Activated CD4-positive, CD25-positive, alpha-beta regulatory T cell treated with anti-CD3 and anti-CD28 coated beads, Interleukin-2, amount 50 U/mL, for 24 hours (primary cell): ENCODE measurements around the gene HNMT.
"Not testable (repeated sequence)": the region's sequence is repeated elsewhere in the genome, so short reads cannot be mapped to it uniquely, and the experiment has no call there.

Experiments
- ATAC-seq, 2 donors: fragments of 150-1000 bp; cut with Tn5 transposase; one replicate each; pipeline ENCODE4 v1.10.0; 2021; ENCODE audit warnings: mild to moderate bottlenecking in 1 of 2, moderate library complexity in 1 of 2

HNMT gene

GRCh38 chr2:137964066-137964858, at the start of gene HNMT:
TSS of gene HNMT (plus strand) at chr2:137964473. CDS start at chr2:137964492, 19 bp downstream.
- ATAC-seq: no peak

DNA sequence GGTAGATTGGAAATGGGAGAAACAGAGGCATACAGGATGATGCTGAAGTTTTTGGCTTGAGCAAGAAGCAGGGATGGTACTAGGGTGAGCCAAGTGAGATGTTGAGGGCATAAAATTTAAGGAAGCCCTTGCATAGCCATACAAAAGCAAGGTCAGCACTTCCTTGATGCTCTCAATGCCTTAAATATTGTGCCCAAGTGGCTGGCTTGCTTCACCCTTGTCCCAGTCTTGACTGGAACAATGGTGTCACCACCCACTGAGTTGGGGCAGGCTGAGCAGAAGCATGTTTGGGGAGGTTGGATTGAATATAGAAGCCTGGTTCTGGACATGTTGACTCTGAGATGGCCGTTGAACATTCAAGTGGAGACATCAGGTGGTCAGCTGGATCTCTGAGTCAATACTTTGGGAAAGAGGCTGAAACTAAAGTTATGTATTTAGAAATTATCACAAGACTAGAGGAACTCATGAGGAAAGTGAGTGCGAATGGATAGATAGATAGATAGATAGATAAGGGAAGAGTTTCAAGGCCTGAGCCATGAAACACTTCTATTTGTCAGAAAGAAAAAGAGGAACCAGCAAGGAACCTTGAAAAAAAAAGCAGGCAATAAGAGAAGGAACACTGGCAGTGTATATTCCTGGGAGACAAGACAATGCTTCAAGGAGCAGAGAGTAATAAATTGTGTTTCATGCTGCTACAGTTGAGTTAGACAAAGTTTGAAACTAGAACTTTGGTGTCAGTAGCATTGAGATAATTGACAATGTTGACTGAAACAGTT, 43.0 kb upstream of the HNMT start:
- no peak for ATAC-seq

DNA sequence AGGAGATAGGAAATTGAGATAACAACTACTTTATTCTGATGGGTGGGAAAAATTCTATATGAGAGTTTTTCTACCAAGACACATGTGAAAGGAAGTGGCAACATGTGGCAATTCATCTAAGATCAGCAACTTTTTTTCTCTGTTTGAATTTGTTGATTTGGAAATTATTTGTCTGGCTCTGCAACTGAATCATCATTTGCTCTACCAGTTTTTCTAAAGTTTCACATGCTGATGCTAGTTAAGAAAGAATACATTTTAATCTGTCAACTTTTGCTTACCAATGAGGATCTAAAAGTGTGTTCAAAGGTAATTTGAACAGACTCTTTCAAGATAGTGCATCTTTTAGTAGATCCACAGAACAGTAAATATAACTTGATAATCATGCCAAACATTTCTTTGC, 42.1 kb upstream of the HNMT start:
- ATAC-seq: not testable (repeated sequence)

GRCh38 chr2:137924019-137924418, 40.3 kb upstream of the HNMT start:
- ATAC-seq: no peak

- no peak for ATAC-seq
Observed at GRCh38 chr2:137925599-137925998, 38.7 kb upstream of the HNMT start.

GRCh38 chr2:137927846-137928245, 36.4 kb upstream of the HNMT start:
- no peak for ATAC-seq

DNA sequence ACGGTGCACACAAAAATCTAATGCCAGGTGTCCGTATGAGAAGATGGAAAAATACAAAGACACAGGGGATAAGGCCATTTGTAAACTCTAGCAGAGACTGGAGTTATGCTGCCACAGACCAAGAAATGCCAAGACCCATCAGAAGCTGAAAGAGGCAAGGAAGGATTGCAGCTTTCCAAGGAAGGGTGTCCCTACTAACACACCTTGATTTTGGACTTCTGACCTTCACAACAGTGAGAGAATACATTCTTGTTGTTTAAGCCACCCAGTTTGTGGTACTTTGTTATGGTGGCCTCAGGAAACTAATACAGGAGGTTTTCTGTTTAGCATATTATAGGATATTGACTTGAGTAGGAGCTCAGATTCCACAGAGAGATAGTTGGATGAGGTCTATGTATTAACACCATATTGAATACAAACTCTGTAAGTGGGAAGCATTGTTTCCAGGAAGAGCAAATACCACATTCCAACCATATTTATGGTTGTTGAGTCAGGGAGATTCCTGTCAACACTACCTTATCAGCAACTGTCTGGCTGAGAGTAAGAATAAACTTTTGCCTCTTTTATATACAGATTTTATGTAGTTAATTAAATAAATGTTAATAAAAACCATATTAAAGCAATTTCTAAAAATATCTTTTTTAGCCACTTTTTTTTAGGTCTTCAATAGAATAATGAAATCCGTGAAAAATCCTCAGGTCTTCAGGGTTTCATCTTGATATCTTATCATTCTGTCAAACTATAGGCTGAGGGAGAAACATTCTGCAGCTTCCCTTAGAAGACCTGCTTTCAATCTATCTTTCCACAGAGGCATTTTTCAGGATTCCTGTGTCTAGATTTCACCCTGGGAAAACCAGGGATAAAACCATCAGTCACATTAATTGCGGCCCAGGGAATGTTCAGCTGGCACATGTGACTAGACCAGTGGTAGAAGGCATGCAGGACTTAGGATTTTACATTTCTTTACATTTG, 35.4 kb upstream of the HNMT start:
- ATAC-seq: no peak

- ATAC-seq: no peak
Observed at GRCh38 chr2:137929519-137929916, 34.8 kb upstream of the HNMT start.

GRCh38 chr2:137930146-137930545, 34.1 kb upstream of the HNMT start:
- ATAC-seq: no peak

- ATAC-seq: no peak
Observed at GRCh38 chr2:137935591-137935990, 28.7 kb upstream of the HNMT start.

DNA sequence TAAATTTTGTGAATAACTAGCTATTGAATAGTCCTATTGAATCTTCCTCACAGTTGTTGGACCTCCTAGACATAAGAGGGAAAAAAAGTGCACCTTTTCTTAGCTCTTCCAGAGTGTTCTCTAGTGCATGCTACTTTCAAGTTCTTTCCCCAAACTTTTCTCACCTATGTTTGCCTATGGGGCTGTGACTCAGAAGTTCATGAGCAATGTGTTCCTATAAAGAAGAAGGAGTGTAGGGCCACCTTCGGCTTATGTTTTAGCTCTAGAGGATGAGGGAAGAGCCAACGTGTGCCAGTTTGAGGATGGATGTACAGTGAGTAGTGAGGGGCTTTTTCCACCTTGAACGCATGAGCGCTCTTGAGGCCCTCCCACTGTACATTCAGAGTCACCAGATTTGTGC, 27.0 kb upstream of the HNMT start:
- no peak for ATAC-seq

- ATAC-seq: no peak
Observed at GRCh38 chr2:137937778-137938177, 26.5 kb upstream of the HNMT start.

DNA sequence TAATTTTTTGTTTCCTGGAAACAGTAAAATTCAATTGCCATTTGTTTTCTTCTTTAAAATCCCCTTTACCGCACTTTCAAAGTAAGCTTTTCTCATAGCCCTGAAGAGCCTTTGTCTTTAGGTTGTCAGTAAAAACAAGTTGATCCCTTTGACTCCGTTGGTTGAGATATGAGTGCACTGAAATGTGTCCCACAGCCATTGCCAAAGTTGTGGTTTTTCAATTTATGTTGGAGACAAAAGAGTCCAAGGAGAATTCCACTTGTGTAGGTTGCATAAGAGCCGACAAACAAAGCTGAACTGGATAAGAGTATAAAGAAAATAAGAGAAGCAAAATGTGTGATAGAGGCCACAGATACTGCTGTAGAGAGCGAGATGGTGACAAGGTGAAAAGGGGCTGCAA, 26.1 kb upstream of the HNMT start:
- no peak for ATAC-seq

DNA sequence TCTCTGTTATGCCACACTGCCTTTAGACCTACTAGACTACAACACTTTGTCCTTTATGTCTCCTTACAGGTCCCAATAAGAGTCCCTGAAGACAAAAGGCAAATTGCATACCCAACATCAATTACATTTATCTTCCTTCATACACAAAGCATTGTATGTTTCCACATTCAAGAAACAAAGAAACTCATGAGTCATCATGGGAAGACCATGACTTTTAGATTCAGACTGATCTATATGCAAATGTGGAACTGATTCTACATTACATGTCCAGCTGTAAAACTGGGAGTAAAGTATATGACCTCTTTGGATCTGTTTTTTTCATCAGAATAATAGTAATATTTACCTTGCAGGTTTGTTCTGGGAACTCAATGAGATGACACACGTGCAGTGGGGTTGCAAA, 25.2 kb upstream of the HNMT start:
- no peak for ATAC-seq

DNA sequence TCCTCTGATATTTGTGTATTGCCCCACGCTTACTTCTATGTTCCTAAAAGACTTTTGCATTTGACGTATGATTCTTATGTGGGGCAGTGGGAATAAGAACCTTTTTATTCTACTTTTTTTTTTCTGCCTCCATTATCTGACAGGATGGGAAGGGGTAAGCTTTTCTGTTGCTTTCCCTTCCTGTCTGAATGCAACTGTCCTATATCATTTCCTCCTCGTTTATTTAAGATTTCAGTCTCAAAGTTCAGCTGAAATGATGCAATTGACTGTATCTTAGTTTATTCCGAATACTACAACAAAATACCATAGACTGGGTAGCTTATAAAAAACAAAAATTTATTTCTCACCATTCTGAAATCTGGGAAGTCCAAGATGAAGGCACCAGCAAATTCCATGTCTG, 24.1 kb upstream of the HNMT start:
- no peak for ATAC-seq

- no peak for ATAC-seq
Observed at GRCh38 chr2:137942037-137942832, 22.0 kb upstream of the HNMT start.

GRCh38 chr2:137942833-137943677, 21.2 kb upstream of the HNMT start:
- no peak for ATAC-seq

DNA sequence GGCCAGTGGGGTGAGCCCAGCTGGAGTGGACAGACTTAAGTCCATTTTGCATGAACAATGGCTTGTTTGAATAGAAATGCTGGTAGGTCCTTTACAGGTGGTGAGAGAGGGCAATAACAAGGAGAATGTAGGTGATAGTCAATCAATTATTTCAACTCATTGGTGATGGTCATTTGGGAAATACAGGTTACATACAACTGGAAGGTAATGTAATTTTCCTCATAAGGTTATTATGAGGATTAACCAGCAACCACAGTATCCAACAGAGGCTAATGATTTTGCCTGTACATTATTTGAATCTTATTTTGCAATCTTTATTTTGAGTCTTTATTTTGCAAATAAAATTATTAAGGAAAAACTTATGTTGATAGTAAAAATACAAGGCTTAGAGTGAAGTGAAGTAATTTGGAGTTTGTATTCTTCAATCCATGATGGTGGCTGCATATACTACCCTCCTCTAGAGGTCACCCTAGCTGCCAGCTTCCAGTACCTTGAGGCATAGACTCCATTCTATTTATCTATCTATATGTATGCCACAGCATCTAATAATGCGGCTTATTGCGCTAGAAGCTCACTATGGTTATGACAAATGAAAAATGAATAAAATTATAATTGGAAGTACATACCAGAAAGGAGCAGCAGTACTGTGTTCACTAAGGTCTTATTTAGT, 20.5 kb upstream of the HNMT start:
- ATAC-seq: no peak

- no peak for ATAC-seq
Observed at GRCh38 chr2:137944714-137945113, 19.6 kb upstream of the HNMT start.

- no peak for ATAC-seq
Observed at GRCh38 chr2:137945229-137945628, 19.0 kb upstream of the HNMT start.

GRCh38 chr2:137946227-137946626, 18.0 kb upstream of the HNMT start:
- ATAC-seq: no peak
